ENCODE data around the gene SLC35F1.

Gene SLC35F1

GRCh38 chr6:118319894-118320649 is 413.0 kb downstream of the SLC35F1 start:
- peak; percentile 81 for DNase-seq

GRCh38 chr6:118320652-118321051 is 413.6 kb downstream of the SLC35F1 start:
- peak; percentile 61 for DNase-seq

- no peak for DNase-seq
These were observed 417.1 kb downstream of the SLC35F1 start for GRCh38 chr6:118324116-118324515.

- no peak for DNase-seq
These were observed 418.3 kb downstream of the SLC35F1 start for GRCh38 chr6:118325220-118325860.

GRCh38 chr6:118326712-118327111 is 419.6 kb downstream of the SLC35F1 start:
- DNase-seq: no peak

GRCh38 chr6:118327237-118327636 is 420.2 kb downstream of the SLC35F1 start:
- DNase-seq: no peak

GRCh38 chr6:118333772-118334171 is 426.7 kb downstream of the SLC35F1 start:
- no peak for DNase-seq

GRCh38 chr6:118334634-118335033 is 427.6 kb downstream of the SLC35F1 start:
- no peak for DNase-seq

- DNase-seq: no peak
These were observed 428.3 kb downstream of the SLC35F1 start for GRCh38 chr6:118335325-118335816.

GRCh38 chr6:118344014-118344670 is 437.1 kb downstream of the SLC35F1 start:
- no peak for DNase-seq

- peak; percentile 17 for DNase-seq
These were observed 443.9 kb downstream of the SLC35F1 start for GRCh38 chr6:118350881-118351430.

GRCh38 chr6:118353564-118353963 is 446.5 kb downstream of the SLC35F1 start:
- DNase-seq: no peak

- DNase-seq: no peak
These were observed 447.6 kb downstream of the SLC35F1 start for GRCh38 chr6:118354641-118355040.

- DNase-seq: no peak
These were observed 449.0 kb downstream of the SLC35F1 start for GRCh38 chr6:118356054-118356453.

GRCh38 chr6:118356686-118357085 is 449.6 kb downstream of the SLC35F1 start:
- no peak for DNase-seq
